AG20443 (cell line): ENCODE results near the gene GPX3.

Experiments used
- DNase-seq: peaks from one replicate; pipeline ENCODE4 v3.0.0; 2012; ENCODE audit warnings: low spot score, mixed read lengths

GPX3 gene

GRCh38 chr5:151012862-151013261 lies 7.5 kb upstream of the GPX3 start:
- no peak for DNase-seq

GRCh38 chr5:151014680-151015343 lies 5.6 kb upstream of the GPX3 start:
- no peak for DNase-seq

GRCh38 chr5:151015974-151016587 lies 4.3 kb upstream of the GPX3 start:
- no peak for DNase-seq

GRCh38 chr5:151016700-151017099 lies 3.7 kb upstream of the GPX3 start:
- DNase-seq: no peak

GRCh38 chr5:151017897-151018296 lies 2.5 kb upstream of the GPX3 start:
- no peak for DNase-seq

- no peak for DNase-seq
Measured at GRCh38 chr5:151018846-151019245, 1.5 kb upstream of the GPX3 start.

- no peak for DNase-seq
Measured at GRCh38 chr5:151019331-151019730, 1.1 kb upstream of the GPX3 start.

- no peak for DNase-seq
Measured at GRCh38 chr5:151021746-151022145, 1.4 kb downstream of the GPX3 start.

- peak; percentile 37 for DNase-seq
Measured at GRCh38 chr5:151022511-151023018, 2.2 kb downstream of the GPX3 start.

GRCh38 chr5:151023047-151023615 lies 2.7 kb downstream of the GPX3 start:
- no peak for DNase-seq

- DNase-seq: peak; percentile 70
Measured at GRCh38 chr5:151023651-151024050, 3.3 kb downstream of the GPX3 start.

GRCh38 chr5:151024440-151025249 lies 4.3 kb downstream of the GPX3 start:
- DNase-seq: no peak

GRCh38 chr5:151025250-151025606 lies 4.8 kb downstream of the GPX3 start:
- DNase-seq: no peak

- DNase-seq: no peak
Measured at GRCh38 chr5:151026088-151026487, 5.7 kb downstream of the GPX3 start.

- no peak for DNase-seq
Measured at GRCh38 chr5:151026679-151027078, 6.3 kb downstream of the GPX3 start.

GRCh38 chr5:151027961-151028479 lies 7.6 kb downstream of the GPX3 start:
- DNase-seq: no peak

GRCh38 chr5:151028717-151029116 lies 8.3 kb downstream of the GPX3 start:
- DNase-seq: no peak

GRCh38 chr5:151029179-151030055 lies 9.0 kb downstream of the GPX3 start:
- no peak for DNase-seq

GRCh38 chr5:151030056-151030336 lies 9.6 kb downstream of the GPX3 start:
- DNase-seq: no peak

GRCh38 chr5:151030379-151030778 lies 10.0 kb downstream of the GPX3 start:
- peak; percentile 30 for DNase-seq

GRCh38 chr5:151031554-151031953 lies 11.2 kb downstream of the GPX3 start:
- no peak for DNase-seq
